ENCODE results near the gene KANK4.
"Not testable (repeated sequence)": the region's sequence is repeated elsewhere in the genome, so short reads cannot be mapped to it uniquely, and the experiment has no call there.

The KANK4 gene

GRCh38 chr1:62271948-62272728 is 47.1 kb downstream of the KANK4 start:
- no peak for DNase-seq (ENCODE audit: low read depth, low spot score)

- DNase-seq (ENCODE audit: low read depth, low spot score): no peak
Measured at GRCh38 chr1:62271134-62271533, 48.1 kb downstream of the KANK4 start.

- no peak for DNase-seq (ENCODE audit: low read depth, low spot score)
Measured at GRCh38 chr1:62269851-62270495, 49.3 kb downstream of the KANK4 start.

GRCh38 chr1:62269439-62269838 is 49.8 kb downstream of the KANK4 start:
- DNase-seq (ENCODE audit: low read depth, low spot score): no peak

GRCh38 chr1:62268315-62268714 is 50.9 kb downstream of the KANK4 start:
- DNase-seq (ENCODE audit: low read depth, low spot score): no peak

- no peak for DNase-seq (ENCODE audit: low read depth, low spot score)
Measured at GRCh38 chr1:62265956-62266935, 53.0 kb downstream of the KANK4 start.

- no peak for DNase-seq (ENCODE audit: low read depth, low spot score)
Measured at GRCh38 chr1:62263814-62264353, 55.4 kb downstream of the KANK4 start.

- DNase-seq (ENCODE audit: low read depth, low spot score): no peak
Measured at GRCh38 chr1:62263006-62263813, 56.0 kb downstream of the KANK4 start.

- DNase-seq (ENCODE audit: low read depth, low spot score): no peak
Measured at GRCh38 chr1:62260688-62261087, 58.5 kb downstream of the KANK4 start.

- DNase-seq (ENCODE audit: low read depth, low spot score): no peak
Measured at GRCh38 chr1:62259551-62259950, 59.7 kb downstream of the KANK4 start.

GRCh38 chr1:62250126-62250726 is 69.0 kb downstream of the KANK4 start:
- DNase-seq (ENCODE audit: low read depth, low spot score): no peak

GRCh38 chr1:62247391-62248168 is 71.7 kb downstream of the KANK4 start:
- no peak for DNase-seq (ENCODE audit: low read depth, low spot score)

- no peak for DNase-seq (ENCODE audit: low read depth, low spot score)
Measured at GRCh38 chr1:62245201-62245600, 74.0 kb downstream of the KANK4 start.

- DNase-seq (ENCODE audit: low read depth, low spot score): not testable (repeated sequence)
Measured at GRCh38 chr1:62244380-62244779, 74.9 kb downstream of the KANK4 start.

- no peak for DNase-seq (ENCODE audit: low read depth, low spot score)
Measured at GRCh38 chr1:62241371-62242131, 77.7 kb downstream of the KANK4 start.

- DNase-seq (ENCODE audit: low read depth, low spot score): no peak
Measured at GRCh38 chr1:62240651-62241370, 78.4 kb downstream of the KANK4 start.

- DNase-seq (ENCODE audit: low read depth, low spot score): not testable (repeated sequence)
Measured at GRCh38 chr1:62239652-62240403, 79.4 kb downstream of the KANK4 start.

GRCh38 chr1:62238507-62238906 is 80.7 kb downstream of the KANK4 start:
- DNase-seq (ENCODE audit: low read depth, low spot score): no peak

Measured in smooth muscle cell of the brain vasculature (primary cell).